ENCODE data around the gene MEGF10.
"Not testable (repeated sequence)": the region's sequence is repeated elsewhere in the genome, so short reads cannot be mapped to it uniquely, and the experiment has no call there.

MEGF10 gene

GRCh38 chr5:127290019-127290945 lies at the start of gene MEGF10:
Gene MEGF10 (plus strand): TSS chr5:127290796. CDS start chr5:127331309, 40,513 bp downstream.
- peak; percentile 75 to 77 for DNase-seq

- DNase-seq, result no peak
Observed at GRCh38 chr5:127243011-127243410, 47.6 kb upstream of the MEGF10 start.

GRCh38 chr5:127254729-127255284 lies 35.8 kb upstream of the MEGF10 start:
- no peak for DNase-seq

GRCh38 chr5:127256886-127257597 lies 33.6 kb upstream of the MEGF10 start:
- DNase-seq, result no peak

GRCh38 chr5:127260686-127261085 lies 29.9 kb upstream of the MEGF10 start:
- no peak for DNase-seq

- not testable (repeated sequence) for DNase-seq
Observed at GRCh38 chr5:127265473-127265872, 25.1 kb upstream of the MEGF10 start.

GRCh38 chr5:127268342-127268741 lies 22.3 kb upstream of the MEGF10 start:
- not testable (repeated sequence) for DNase-seq

- not testable (repeated sequence) for DNase-seq
Observed at GRCh38 chr5:127270713-127271112, 19.9 kb upstream of the MEGF10 start.

GRCh38 chr5:127275641-127276193 lies 14.9 kb upstream of the MEGF10 start:
- DNase-seq, result no peak

- no peak for DNase-seq
Observed at GRCh38 chr5:127280491-127281220, 9.9 kb upstream of the MEGF10 start.

- DNase-seq, result no peak
Observed at GRCh38 chr5:127281609-127282008, 9.0 kb upstream of the MEGF10 start.

- no peak for DNase-seq
Observed at GRCh38 chr5:127288676-127289075, 1.9 kb upstream of the MEGF10 start.

- DNase-seq, result peak in 1 of 2 donors; percentile 31
Observed at GRCh38 chr5:127290946-127291693, 524 bp downstream of the MEGF10 start.

- DNase-seq, result no peak
Observed at GRCh38 chr5:127292030-127292735, 1.6 kb downstream of the MEGF10 start.

- DNase-seq, result no peak
Observed at GRCh38 chr5:127293373-127293772, 2.8 kb downstream of the MEGF10 start.

- no peak for DNase-seq
Observed at GRCh38 chr5:127294829-127295228, 4.2 kb downstream of the MEGF10 start.

GRCh38 chr5:127295454-127295853 lies 4.9 kb downstream of the MEGF10 start:
- DNase-seq, result no peak

- DNase-seq, result no peak
Observed at GRCh38 chr5:127296321-127296720, 5.7 kb downstream of the MEGF10 start.

- DNase-seq, result not testable (repeated sequence)
Observed at GRCh38 chr5:127296894-127297293, 6.3 kb downstream of the MEGF10 start.

GRCh38 chr5:127297348-127298035 lies 6.9 kb downstream of the MEGF10 start:
- DNase-seq, result no peak
